Measurements from ENCODE around the gene HSBP1. TPM values are rescaled to one million over a fixed set of nuclear protein-coding genes. Genes with fewer than 3 reads are reported as not detected.

Gene HSBP1
- total RNA-seq, 1 donor from 2014 or later, result 218 TPM

DNA sequence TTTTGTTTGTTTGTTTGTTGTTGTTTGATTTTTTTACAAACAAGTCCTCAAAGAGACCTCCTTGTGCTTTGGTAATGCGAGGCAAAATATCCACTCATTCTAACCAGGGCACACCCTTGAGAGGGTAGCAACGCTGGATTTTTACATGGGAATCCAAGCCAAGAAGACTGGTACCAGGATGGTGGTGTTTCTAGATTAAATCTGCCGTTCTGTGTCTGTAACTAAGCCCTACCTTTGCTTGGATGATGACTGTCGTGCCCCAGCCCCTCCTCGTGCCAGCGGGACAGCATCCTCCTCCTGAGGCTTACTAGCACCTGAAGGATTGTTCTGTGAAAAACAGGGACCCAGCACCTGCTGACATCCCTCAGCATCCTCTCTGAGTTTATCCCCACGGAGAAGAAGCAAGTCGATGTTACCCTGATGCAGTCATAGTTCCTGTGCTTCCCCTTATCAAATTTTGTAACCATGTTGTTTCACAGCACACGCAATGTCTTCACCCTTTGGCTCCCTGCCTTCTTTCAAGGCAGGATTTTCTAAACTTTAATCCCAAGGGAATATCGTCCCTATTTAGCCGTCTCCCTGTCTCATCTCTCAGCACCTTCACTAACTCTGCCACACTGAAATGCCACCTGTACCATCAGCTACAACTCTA is 5.1 kb upstream of the HSBP1 start:
- TF ChIP-seq, protein P1, sequence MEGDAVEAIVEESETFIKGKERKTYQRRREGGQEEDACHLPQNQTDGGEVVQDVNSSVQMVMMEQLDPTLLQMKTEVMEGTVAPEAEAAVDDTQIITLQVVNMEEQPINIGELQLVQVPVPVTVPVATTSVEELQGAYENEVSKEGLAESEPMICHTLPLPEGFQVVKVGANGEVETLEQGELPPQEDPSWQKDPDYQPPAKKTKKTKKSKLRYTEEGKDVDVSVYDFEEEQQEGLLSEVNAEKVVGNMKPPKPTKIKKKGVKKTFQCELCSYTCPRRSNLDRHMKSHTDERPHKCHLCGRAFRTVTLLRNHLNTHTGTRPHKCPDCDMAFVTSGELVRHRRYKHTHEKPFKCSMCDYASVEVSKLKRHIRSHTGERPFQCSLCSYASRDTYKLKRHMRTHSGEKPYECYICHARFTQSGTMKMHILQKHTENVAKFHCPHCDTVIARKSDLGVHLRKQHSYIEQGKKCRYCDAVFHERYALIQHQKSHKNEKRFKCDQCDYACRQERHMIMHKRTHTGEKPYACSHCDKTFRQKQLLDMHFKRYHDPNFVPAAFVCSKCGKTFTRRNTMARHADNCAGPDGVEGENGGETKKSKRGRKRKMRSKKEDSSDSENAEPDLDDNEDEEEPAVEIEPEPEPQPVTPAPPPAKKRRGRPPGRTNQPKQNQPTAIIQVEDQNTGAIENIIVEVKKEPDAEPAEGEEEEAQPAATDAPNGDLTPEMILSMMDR (IDR thresholded peaks at IDR 0.05; ENCODE audit: partially characterized antibody, unreplicated experiment), result no peak
- Mint-ChIP-seq H3K4me1 (ENCODE audit: low read depth, unreplicated experiment) (no peaks in the 10 kb centered on the region), H3K27me3 (ENCODE audit: unreplicated experiment) (peaks cover 5% of the 10 kb centered on the region), H3K27ac (ENCODE audit: unreplicated experiment) (no peak overlapping the region), H3K4me3 (ENCODE audit: unreplicated experiment) (no peak overlapping the region), H3K9me3 (ENCODE audit: unreplicated experiment) (peaks cover 7% of the 10 kb centered on the region), H3K36me3 (ENCODE audit: unreplicated experiment) (peaks cover 4% of the 10 kb centered on the region)
- no peak for DNase-seq

- no peak for DNase-seq
- peaks cover 1% of the 10 kb centered on the region for H3K4me1 Mint-ChIP-seq (ENCODE audit: low read depth, unreplicated experiment)
- no peak overlapping the region for H3K27ac Mint-ChIP-seq (ENCODE audit: unreplicated experiment)
- peaks cover 4% of the 10 kb centered on the region for H3K36me3 Mint-ChIP-seq (ENCODE audit: unreplicated experiment)
- TF ChIP-seq, protein P1 (IDR thresholded peaks at IDR 0.05; ENCODE audit: partially characterized antibody, unreplicated experiment), result no peak
- peaks cover 9% of the 10 kb centered on the region for H3K9me3 Mint-ChIP-seq (ENCODE audit: unreplicated experiment)
- peaks cover 5% of the 10 kb centered on the region for H3K27me3 Mint-ChIP-seq (ENCODE audit: unreplicated experiment)
- no peak overlapping the region for H3K4me3 Mint-ChIP-seq (ENCODE audit: unreplicated experiment)
Observed at GRCh38 chr16:83803811-83804210, 4.0 kb upstream of the HSBP1 start.

DNA sequence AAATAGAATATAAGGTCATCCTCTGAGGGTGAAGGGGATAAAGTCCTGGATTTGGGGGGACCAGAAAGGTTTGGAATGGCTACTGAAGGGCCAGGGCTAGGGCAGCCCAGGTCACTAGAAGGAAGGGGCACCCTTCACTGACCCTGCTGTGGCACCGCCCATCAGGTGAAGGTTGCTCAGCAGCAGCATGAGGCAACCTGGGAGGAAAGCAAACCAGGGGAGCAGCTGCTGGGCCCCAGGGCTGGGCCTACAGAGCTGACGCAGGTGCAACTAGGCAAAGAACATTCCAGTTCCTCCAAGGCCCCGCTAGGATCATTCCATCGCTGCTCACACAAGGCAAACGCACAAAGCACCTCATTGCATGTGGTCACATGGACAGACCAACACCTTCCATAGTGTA is 3.4 kb upstream of the HSBP1 start:
- peaks cover 9% of the 10 kb centered on the region for H3K9me3 Mint-ChIP-seq (ENCODE audit: unreplicated experiment)
- H3K4me3 Mint-ChIP-seq (ENCODE audit: unreplicated experiment), result no peak overlapping the region
- H3K4me1 Mint-ChIP-seq (ENCODE audit: low read depth, unreplicated experiment), result peaks cover 6% of the 10 kb centered on the region
- DNase-seq, result no peak
- H3K27me3 Mint-ChIP-seq (ENCODE audit: unreplicated experiment), result peaks cover 5% of the 10 kb centered on the region
- H3K36me3 Mint-ChIP-seq (ENCODE audit: unreplicated experiment), result peaks cover 4% of the 10 kb centered on the region
- TF ChIP-seq, protein P1 (IDR thresholded peaks at IDR 0.05; ENCODE audit: partially characterized antibody, unreplicated experiment), result no peak
- H3K27ac Mint-ChIP-seq (ENCODE audit: unreplicated experiment), result no peak overlapping the region

DNA sequence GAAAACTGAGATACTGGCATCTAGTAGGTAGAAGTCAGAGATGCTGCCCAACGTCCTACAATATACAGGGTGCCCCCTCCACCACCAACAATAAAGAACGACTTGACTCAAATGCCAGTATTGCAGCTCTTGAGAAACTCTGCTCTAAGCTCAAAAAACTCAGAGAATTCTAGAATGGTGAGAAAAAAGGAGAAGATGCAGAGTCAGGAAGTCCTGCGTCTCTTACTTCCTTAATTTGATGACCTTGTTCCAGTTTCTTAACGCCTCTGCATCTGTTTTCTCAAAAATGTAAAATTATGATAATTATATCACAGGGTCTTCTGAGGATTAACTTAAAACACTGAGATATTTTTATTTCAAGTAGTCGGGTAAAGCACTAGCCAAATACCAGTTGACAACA is 1.7 kb upstream of the HSBP1 start:
- Mint-ChIP-seq H3K4me3 (ENCODE audit: unreplicated experiment) (no peak overlapping the region), H3K27ac (ENCODE audit: unreplicated experiment) (no peak overlapping the region), H3K4me1 (ENCODE audit: low read depth, unreplicated experiment) (peaks cover 6% of the 10 kb centered on the region), H3K27me3 (ENCODE audit: unreplicated experiment) (peaks cover 5% of the 10 kb centered on the region), H3K9me3 (ENCODE audit: unreplicated experiment) (peaks cover 7% of the 10 kb centered on the region), H3K36me3 (ENCODE audit: unreplicated experiment) (peaks cover 4% of the 10 kb centered on the region)
- TF ChIP-seq, protein P1 (IDR thresholded peaks at IDR 0.05; ENCODE audit: partially characterized antibody, unreplicated experiment), result no peak
- no peak for DNase-seq

DNA sequence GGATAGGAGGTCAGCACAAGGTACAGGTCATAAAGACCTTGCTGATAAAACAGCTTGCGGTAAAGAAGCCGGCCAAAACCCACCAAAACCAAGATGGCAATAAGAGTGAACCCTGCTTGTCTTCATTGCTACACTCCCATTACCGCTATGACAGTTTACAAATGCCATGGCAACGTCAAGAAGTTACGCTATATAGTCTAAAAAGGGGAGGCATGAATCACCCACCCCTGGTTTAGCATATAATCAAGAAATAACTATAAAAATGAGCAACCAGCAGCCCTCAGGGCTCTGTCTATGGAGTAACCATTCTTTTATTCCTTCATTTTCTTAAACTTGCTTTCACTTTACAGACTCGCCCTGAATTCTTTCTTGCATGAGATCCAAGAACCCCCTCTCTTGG is 1.0 kb upstream of the HSBP1 start:
- Mint-ChIP-seq H3K9me3 (ENCODE audit: unreplicated experiment) (peaks cover 7% of the 10 kb centered on the region), H3K27me3 (ENCODE audit: unreplicated experiment) (peaks cover 5% of the 10 kb centered on the region), H3K4me1 (ENCODE audit: low read depth, unreplicated experiment) (peaks cover 6% of the 10 kb centered on the region), H3K4me3 (ENCODE audit: unreplicated experiment) (peak overlapping the region; percentile 64), H3K27ac (ENCODE audit: unreplicated experiment) (no peak overlapping the region), H3K36me3 (ENCODE audit: unreplicated experiment) (peaks cover 4% of the 10 kb centered on the region)
- TF ChIP-seq, protein P1 (IDR thresholded peaks at IDR 0.05; ENCODE audit: partially characterized antibody, unreplicated experiment), result no peak
- no peak for DNase-seq

Measured in glutamatergic neuron (in vitro differentiated cells).